HepG2 (cell line): ENCODE measurements around the gene C5orf47. TPM values are rescaled to one million over a fixed set of nuclear protein-coding genes. Genes with fewer than 3 reads are reported as not detected.

Source experiments
- ARNTL ChIP-seq: sonication (generic); formaldehyde crosslinking; IDR thresholded peaks from 2 replicates; pipeline ENCODE4 v1.4.0; 2020; ENCODE audit warnings: mild to moderate bottlenecking, missing genetic modification reagents
- BORCS8-MEF2B ChIP-seq: sonication (generic); formaldehyde crosslinking; IDR thresholded peaks from 2 replicates; pipeline ENCODE4 v1.8.0; 2022; ENCODE audit warnings: mild to moderate bottlenecking, missing genetic modification reagents
- CCDC6 ChIP-seq: sonication (generic); formaldehyde crosslinking; IDR thresholded peaks from 2 replicates; pipeline ENCODE4 v1.8.1; 2022; ENCODE audit warnings: mild to moderate bottlenecking, missing genetic modification reagents, moderate library complexity
- DDIT3 ChIP-seq: sonication (generic); formaldehyde crosslinking; IDR thresholded peaks from 2 replicates; pipeline ENCODE4 v1.4.0; 2020; ENCODE audit warnings: mild to moderate bottlenecking, missing genetic modification reagents
- ELF1 ChIP-seq: sonication (generic); formaldehyde crosslinking; IDR thresholded peaks from 2 replicates; pipeline ENCODE4 v1.4.0; 2020; ENCODE audit warnings: missing genetic modification reagents
- ETS1 ChIP-seq: sonication (generic); formaldehyde crosslinking; IDR thresholded peaks from 2 replicates; pipeline ENCODE4 v1.4.0; 2020; ENCODE audit warnings: missing genetic modification reagents
- FOXA1 ChIP-seq, 2 experiments: fragments of 450-650 bp in 1 of 2; sonication (generic) in 1 of 2; formaldehyde crosslinking in 1 of 2; IDR thresholded peaks; 2 replicates each; pipeline versions ENCODE4 v1.4.0 to v1.6.1; 2016 to 2020; ENCODE audit warnings: missing genetic modification reagents in 1 of 2
- FOXO1 ChIP-seq: sonication (generic); formaldehyde crosslinking; IDR thresholded peaks from 2 replicates; pipeline ENCODE4 v1.4.0; 2020; ENCODE audit warnings: missing genetic modification reagents
- GATAD2A ChIP-seq: IDR thresholded peaks from 2 replicates; pipeline ENCODE4 v1.6.1; 2016
- MTERF4 ChIP-seq: sonication (generic); formaldehyde crosslinking; IDR thresholded peaks from 2 replicates; pipeline ENCODE4 v1.8.0; 2023; ENCODE audit warnings: mild to moderate bottlenecking, missing genetic modification reagents
- NCOA2 ChIP-seq: sonication (generic); formaldehyde crosslinking; IDR thresholded peaks from 2 replicates; pipeline ENCODE4 v1.8.0; 2022; ENCODE audit warnings: inconsistent platforms
- PAXIP1 ChIP-seq: sonication (generic); formaldehyde crosslinking; conservative IDR thresholded peaks from 2 replicates; pipeline ENCODE4 v1.4.0; 2020; ENCODE audit warnings: mild to moderate bottlenecking, missing genetic modification reagents, moderate library complexity
- SRSF1 ChIP-seq: fragments of 200-400 bp; formaldehyde crosslinking; optimal IDR thresholded peaks from 2 replicates; pipeline ENCODE3; 2017; ENCODE audit warnings: mild to moderate bottlenecking, low read depth, low read length, moderate library complexity
- ZBTB40 ChIP-seq, 2 experiments: fragments of 450-650 bp in 1 of 2; sonication (generic) in 1 of 2; formaldehyde crosslinking in 1 of 2; IDR thresholded peaks; 2 replicates each; pipeline versions ENCODE4 v1.6.1 to v1.8.0; 2016 to 2022; ENCODE audit warnings: antibody characterized with exemption in 1 of 2, mild to moderate bottlenecking in 1 of 2, missing genetic modification reagents in 1 of 2
- polyA plus RNA-seq, 8 experiments: library from polyadenylated mRNA; depleted of rRNA in 3 of 8; stranded (reverse) in 7 of 8; unstranded in 1 of 8; fragments of >200 nt; fragmentation: Illumina TruSeq in 4 of 8; extraction: Trizol in 4 of 8; gene quantifications; 2 replicates each; pipeline versions ENCODE4 v1.2.1 to v1.2.3, GENCODE V29; 2011 to 2016; ENCODE audit warnings: low read depth in 4 of 8, missing spikeins in 1 of 8, mixed read lengths in 1 of 8; ENCODE audit not compliant: insufficient read depth in 1 of 8
- total RNA-seq, 5 experiments: library from RNA; depleted of rRNA; stranded (reverse); fragments of >200 nt; fragmentation: Illumina TruSeq; extraction: Trizol; gene quantifications; 2 replicates each; pipeline ENCODE4 v1.2.3, GENCODE V29; 2016; ENCODE audit warnings: low read depth in 1 of 5

Gene C5orf47
- total and polyA plus RNA-seq, 2 of the 13 experiments (the other 11 are each of a cell fraction or from before 2014, with no cell fraction given): not detected

GRCh38 chr5:173941758-173942401 lies 47.1 kb upstream of the C5orf47 start (continued):
- no peak for TF ChIP-seq ZBTB40 (IDR thresholded peaks at IDR 0.05)
- no peak for TF ChIP-seq ZBTB40 (CRISPR knock-in tag; IDR thresholded peaks at IDR 0.05)
- peak; percentile 67; the same call in 1 of the 2 replicates for TF ChIP-seq FOXA1 (IDR thresholded peaks at IDR 0.05)
- TF ChIP-seq FOXA1 (CRISPR knock-in tag; IDR thresholded peaks at IDR 0.05): peak; percentile 90
- peak; percentile 85 for TF ChIP-seq FOXO1 (CRISPR knock-in tag)
- no peak for TF ChIP-seq ELF1 (CRISPR knock-in tag)
- no peak for TF ChIP-seq MTERF4 (CRISPR knock-in tag)
- TF ChIP-seq CCDC6 (CRISPR knock-in tag): no peak
- no peak for TF ChIP-seq DDIT3
- TF ChIP-seq ETS1 (CRISPR knock-in tag): no peak
- TF ChIP-seq GATAD2A (CRISPR knock-in tag): peak; percentile 97
- TF ChIP-seq NCOA2 (CRISPR knock-in tag): peak; percentile 98
- no peak for TF ChIP-seq SRSF1
- peak; percentile 94 for TF ChIP-seq PAXIP1 (CRISPR knock-in tag)
- no peak for TF ChIP-seq BORCS8-MEF2B
- TF ChIP-seq ARNTL (CRISPR knock-in tag): no peak
